Measurements from ENCODE around the gene CNIH2. TPM values are rescaled to one million over a fixed set of nuclear protein-coding genes. Genes with fewer than 3 reads are reported as not detected.

The CNIH2 gene
- total and polyA plus RNA-seq, 2 of the 13 experiments (the other 11 are each of a cell fraction or from before 2014, with no cell fraction given), result 0.60 to 0.69 TPM

DNA sequence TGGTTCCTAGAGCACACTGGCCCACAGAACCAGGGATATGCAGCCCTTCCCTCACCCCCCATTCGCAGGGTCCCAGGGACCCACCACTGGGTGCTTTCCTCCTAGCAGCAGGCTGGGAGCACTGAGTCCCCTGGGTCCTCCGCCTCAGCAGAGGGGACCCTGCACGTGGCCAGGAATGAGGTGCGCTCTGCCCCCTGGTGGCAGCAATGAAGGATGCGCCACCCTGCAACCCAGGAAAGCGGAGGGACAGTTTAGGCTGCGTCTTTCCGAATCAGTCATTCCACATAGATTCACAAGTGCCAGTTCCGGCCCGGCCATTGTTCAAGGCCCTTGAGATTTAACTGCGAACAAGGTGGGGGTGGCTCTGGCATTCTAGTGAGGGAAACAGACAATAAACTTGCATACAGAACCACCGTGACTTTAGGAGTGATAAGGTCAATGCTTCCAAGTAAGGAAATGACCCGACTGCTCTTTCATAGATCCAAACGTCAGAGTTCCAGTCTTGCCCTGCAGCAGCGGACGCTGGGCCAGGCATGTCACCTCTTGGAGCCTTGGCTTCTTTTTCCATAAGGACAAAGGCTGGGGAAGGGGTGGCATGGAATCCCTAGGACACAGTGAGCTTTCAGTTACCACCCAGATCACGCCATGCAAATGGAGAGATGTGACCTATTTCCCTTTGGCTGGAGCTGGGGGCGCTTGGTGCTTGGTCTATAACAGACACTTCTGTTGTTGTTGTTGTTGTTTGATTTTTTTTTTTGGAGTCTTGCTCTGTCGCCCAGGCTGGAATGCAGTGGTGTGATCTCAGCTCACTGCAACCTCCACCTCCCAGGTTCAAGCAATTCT lies 50.5 kb downstream of the CNIH2 start (continued):
- TF ChIP-seq, protein P1, sequence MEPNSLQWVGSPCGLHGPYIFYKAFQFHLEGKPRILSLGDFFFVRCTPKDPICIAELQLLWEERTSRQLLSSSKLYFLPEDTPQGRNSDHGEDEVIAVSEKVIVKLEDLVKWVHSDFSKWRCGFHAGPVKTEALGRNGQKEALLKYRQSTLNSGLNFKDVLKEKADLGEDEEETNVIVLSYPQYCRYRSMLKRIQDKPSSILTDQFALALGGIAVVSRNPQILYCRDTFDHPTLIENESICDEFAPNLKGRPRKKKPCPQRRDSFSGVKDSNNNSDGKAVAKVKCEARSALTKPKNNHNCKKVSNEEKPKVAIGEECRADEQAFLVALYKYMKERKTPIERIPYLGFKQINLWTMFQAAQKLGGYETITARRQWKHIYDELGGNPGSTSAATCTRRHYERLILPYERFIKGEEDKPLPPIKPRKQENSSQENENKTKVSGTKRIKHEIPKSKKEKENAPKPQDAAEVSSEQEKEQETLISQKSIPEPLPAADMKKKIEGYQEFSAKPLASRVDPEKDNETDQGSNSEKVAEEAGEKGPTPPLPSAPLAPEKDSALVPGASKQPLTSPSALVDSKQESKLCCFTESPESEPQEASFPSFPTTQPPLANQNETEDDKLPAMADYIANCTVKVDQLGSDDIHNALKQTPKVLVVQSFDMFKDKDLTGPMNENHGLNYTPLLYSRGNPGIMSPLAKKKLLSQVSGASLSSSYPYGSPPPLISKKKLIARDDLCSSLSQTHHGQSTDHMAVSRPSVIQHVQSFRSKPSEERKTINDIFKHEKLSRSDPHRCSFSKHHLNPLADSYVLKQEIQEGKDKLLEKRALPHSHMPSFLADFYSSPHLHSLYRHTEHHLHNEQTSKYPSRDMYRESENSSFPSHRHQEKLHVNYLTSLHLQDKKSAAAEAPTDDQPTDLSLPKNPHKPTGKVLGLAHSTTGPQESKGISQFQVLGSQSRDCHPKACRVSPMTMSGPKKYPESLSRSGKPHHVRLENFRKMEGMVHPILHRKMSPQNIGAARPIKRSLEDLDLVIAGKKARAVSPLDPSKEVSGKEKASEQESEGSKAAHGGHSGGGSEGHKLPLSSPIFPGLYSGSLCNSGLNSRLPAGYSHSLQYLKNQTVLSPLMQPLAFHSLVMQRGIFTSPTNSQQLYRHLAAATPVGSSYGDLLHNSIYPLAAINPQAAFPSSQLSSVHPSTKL (CRISPR knock-in tag; IDR thresholded peaks at IDR 0.05), result peak; percentile 57
- TF ChIP-seq ZNF782 (CRISPR knock-in tag; IDR thresholded peaks at IDR 0.05; ENCODE audit: borderline replicate concordance), result no peak
- peak; percentile 53; the same call in 1 of the 2 replicates for TF ChIP-seq ZNF430 (CRISPR knock-in tag; IDR thresholded peaks at IDR 0.05)
- peak; percentile 47 for TF ChIP-seq ZEB1 (IDR thresholded peaks at IDR 0.05; ENCODE audit: insufficient replicate concordance, low read depth)
- TF ChIP-seq ZNF232 (CRISPR knock-in tag; IDR thresholded peaks at IDR 0.05; ENCODE audit: borderline replicate concordance), result 0 out of 2 replicates have a peak, but pooled peaks have one; percentile 33
- peak; percentile 74 for TF ChIP-seq KAT8 (CRISPR knock-in tag; IDR thresholded peaks at IDR 0.05)
- TF ChIP-seq ZNF772 (CRISPR knock-in tag; IDR thresholded peaks at IDR 0.05), result no peak; the same call in 1 of the 2 replicates
- TF ChIP-seq, protein P2, sequence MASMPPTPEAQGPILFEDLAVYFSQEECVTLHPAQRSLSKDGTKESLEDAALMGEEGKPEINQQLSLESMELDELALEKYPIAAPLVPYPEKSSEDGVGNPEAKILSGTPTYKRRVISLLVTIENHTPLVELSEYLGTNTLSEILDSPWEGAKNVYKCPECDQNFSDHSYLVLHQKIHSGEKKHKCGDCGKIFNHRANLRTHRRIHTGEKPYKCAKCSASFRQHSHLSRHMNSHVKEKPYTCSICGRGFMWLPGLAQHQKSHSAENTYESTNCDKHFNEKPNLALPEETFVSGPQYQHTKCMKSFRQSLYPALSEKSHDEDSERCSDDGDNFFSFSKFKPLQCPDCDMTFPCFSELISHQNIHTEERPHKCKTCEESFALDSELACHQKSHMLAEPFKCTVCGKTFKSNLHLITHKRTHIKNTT (CRISPR knock-in tag; IDR thresholded peaks at IDR 0.05), result no peak
- TF ChIP-seq LCORL (IDR thresholded peaks at IDR 0.05), result no peak
- TF ChIP-seq LCORL (CRISPR knock-in tag; IDR thresholded peaks at IDR 0.05), result peak; percentile 91
- peak; percentile 85 for TF ChIP-seq SAP130 (CRISPR knock-in tag; IDR thresholded peaks at IDR 0.05; ENCODE audit: low read depth)
- no peak for TF ChIP-seq TRIM24 (CRISPR knock-in tag; IDR thresholded peaks at IDR 0.05)
- 0 out of 2 replicates have a peak, but pooled peaks have one; percentile 64 for TF ChIP-seq ZNF501 (CRISPR knock-in tag; IDR thresholded peaks at IDR 0.05)
- TF ChIP-seq ZC3H4 (CRISPR knock-in tag; IDR thresholded peaks at IDR 0.05; ENCODE audit: borderline replicate concordance), result no peak
- no peak for TF ChIP-seq ZNF773 (CRISPR knock-in tag; IDR thresholded peaks at IDR 0.05; ENCODE audit: borderline replicate concordance)
- no peak for TF ChIP-seq ZNF562 (CRISPR knock-in tag; IDR thresholded peaks at IDR 0.05; ENCODE audit: borderline replicate concordance)
- TF ChIP-seq, protein P3, sequence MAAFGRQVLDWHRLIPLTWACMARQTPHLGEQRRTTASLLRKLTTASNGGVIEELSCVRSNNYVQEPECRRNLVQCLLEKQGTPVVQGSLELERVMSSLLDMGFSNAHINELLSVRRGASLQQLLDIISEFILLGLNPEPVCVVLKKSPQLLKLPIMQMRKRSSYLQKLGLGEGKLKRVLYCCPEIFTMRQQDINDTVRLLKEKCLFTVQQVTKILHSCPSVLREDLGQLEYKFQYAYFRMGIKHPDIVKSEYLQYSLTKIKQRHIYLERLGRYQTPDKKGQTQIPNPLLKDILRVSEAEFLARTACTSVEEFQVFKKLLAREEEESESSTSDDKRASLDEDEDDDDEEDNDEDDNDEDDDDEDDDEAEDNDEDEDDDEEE (CRISPR knock-in tag; IDR thresholded peaks at IDR 0.05), result peak; percentile 62; the same call in 1 of the 2 replicates
- TF ChIP-seq ZNF674 (CRISPR knock-in tag; IDR thresholded peaks at IDR 0.05; ENCODE audit: low read depth), result no peak
- 0 out of 2 replicates have a peak, but pooled peaks have one; percentile 69 for TF ChIP-seq SP140L (CRISPR knock-in tag; IDR thresholded peaks at IDR 0.05; ENCODE audit: borderline replicate concordance)
- TF ChIP-seq, protein P4, sequence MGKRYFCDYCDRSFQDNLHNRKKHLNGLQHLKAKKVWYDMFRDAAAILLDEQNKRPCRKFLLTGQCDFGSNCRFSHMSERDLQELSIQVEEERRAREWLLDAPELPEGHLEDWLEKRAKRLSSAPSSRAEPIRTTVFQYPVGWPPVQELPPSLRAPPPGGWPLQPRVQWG (CRISPR knock-in tag; IDR thresholded peaks at IDR 0.05; ENCODE audit: borderline replicate concordance, low read depth), result no peak
- no peak for TF ChIP-seq PHF5A (CRISPR knock-in tag; IDR thresholded peaks at IDR 0.05; ENCODE audit: low read depth, unreplicated experiment)
- no peak; the same call in 1 of the 2 replicates for TF ChIP-seq HHEX (CRISPR knock-in tag; IDR thresholded peaks at IDR 0.05)
- TF ChIP-seq, protein P5, sequence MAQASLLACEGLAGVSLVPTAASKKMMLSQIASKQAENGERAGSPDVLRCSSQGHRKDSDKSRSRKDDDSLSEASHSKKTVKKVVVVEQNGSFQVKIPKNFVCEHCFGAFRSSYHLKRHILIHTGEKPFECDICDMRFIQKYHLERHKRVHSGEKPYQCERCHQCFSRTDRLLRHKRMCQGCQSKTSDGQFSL (CRISPR knock-in tag; IDR thresholded peaks at IDR 0.05), result no peak; the same call in 1 of the 2 replicates
- no peak for TF ChIP-seq MLLT10 (CRISPR knock-in tag; IDR thresholded peaks at IDR 0.05)

Data from HepG2 (cell line).